K562 (cell line): ENCODE results near the gene SNX27. TPM values are rescaled to one million over a fixed set of nuclear protein-coding genes. Genes with fewer than 3 reads are reported as not detected.

Experiments
- ATAC-seq: fragments of 200-7000 bp; cut with Tn5 transposase; 3 replicates; pipeline ENCODE4 v1.9.1; 2020; ENCODE audit warnings: moderate library complexity
- BruUV-seq: library from RNA; stranded (reverse); fragments of 400-500 nt; replicated peaks from 2 replicates; lab custom pipeline; 2021; lab: Mats Ljungman, UMichigan
- CTCF ChIA-PET: fragments of 300-600 bp; formaldehyde crosslinking; extraction: SDS; loops from one replicate; lab custom pipeline; 2021; ENCODE audit warnings: low intra/inter-chr PET ratio; lab: Yijun Ruan, JAX
- POLR2A ChIA-PET: fragments of 300-600, 350-650 bp; sonication (Branson Sonifier 250); formaldehyde crosslinking; extraction: SDS; loops from one replicate; lab custom pipeline; 2021; ENCODE audit warnings: antibody characterized with exemption, inconsistent platforms; lab: Yijun Ruan, JAX
- DNase-seq, 4 experiments: peaks; one replicate each; pipeline versions ENCODE4 v3.0.0 to v3.0.0-alpha.2; 2011 to 2018; ENCODE audit warnings: low spot score in 3 of 4, mixed read lengths in 3 of 4; ENCODE audit errors: extremely low read depth in 1 of 4
- FAIRE-seq: peaks from 2 replicates; lab custom pipeline; 2011; peaks lifted over from hg19 to GRCh38; lab: Jason Lieb, UNC
- H2AFZ ChIP-seq: 2 replicates; pipeline ENCODE4 v1.6.0; 2011; ENCODE audit warnings: low read depth, low read length, control low read depth, inconsistent platforms
- H3K27ac ChIP-seq: fragments of 200-600 bp; 3 replicates; pipeline ENCODE4 v1.8.0; 2011; ENCODE audit warnings: low read depth, mild to moderate bottlenecking, control low read depth, inconsistent platforms, low read length, moderate library complexity, mixed read lengths; ENCODE audit errors: extremely low read depth
- H3K27me3 ChIP-seq, 2 experiments: fragments of 300-600 bp in 1 of 2; 2 replicates in 1 of 2; 3 replicates in 1 of 2; pipeline versions ENCODE4 v1.6.0 to v1.8.0; 2011; ENCODE audit warnings: inconsistent platforms in 2 of 2, low read length in 2 of 2, mild to moderate bottlenecking in 1 of 2, mixed read lengths in 1 of 2, moderate library complexity in 1 of 2; ENCODE audit not compliant: control insufficient read depth in 2 of 2, insufficient read depth in 2 of 2
- H3K36me3 ChIP-seq: fragments of 300-600 bp; 3 replicates; pipeline ENCODE4 v1.8.0; 2011; ENCODE audit warnings: mild to moderate bottlenecking, low read length, inconsistent platforms; ENCODE audit not compliant: control insufficient read depth, insufficient read depth
- H3K4me1 ChIP-seq, 2 experiments: fragments of 200-600 bp in 1 of 2; replicated peaks in 1 of 2; 2 replicates in 1 of 2; 3 replicates in 1 of 2; pipeline versions ENCODE4 v1.5.1 to v1.8.0; 2011; ENCODE audit warnings: inconsistent platforms in 2 of 2, low read length in 2 of 2, mild to moderate bottlenecking in 1 of 2, mixed read lengths in 1 of 2, moderate library complexity in 1 of 2; ENCODE audit not compliant: control insufficient read depth in 2 of 2, insufficient read depth in 2 of 2
- H3K4me2 ChIP-seq: 2 replicates; pipeline ENCODE4 v1.6.1; 2011; ENCODE audit warnings: low read length, control low read depth, inconsistent platforms, mixed read lengths; ENCODE audit not compliant: insufficient read depth
- H3K4me3 ChIP-seq: fragments of 200-600 bp; sonication (generic), shearing (Covaris generic); 2 replicates; pipeline ENCODE4 v1.5.1; 2016; ENCODE audit warnings: control low read depth, inconsistent platforms
- H3K79me2 ChIP-seq: fragments of 200-600 bp; 3 replicates; pipeline ENCODE4 v1.8.0; 2011; ENCODE audit warnings: low read length, inconsistent platforms; ENCODE audit not compliant: control insufficient read depth, insufficient read depth
- H3K9ac ChIP-seq, 2 experiments: 2 replicates each; pipeline versions ENCODE4 v1.6.0 to v1.6.1; 2011; ENCODE audit warnings: low read depth in 2 of 2, low read length in 2 of 2, control low read depth in 1 of 2, inconsistent platforms in 1 of 2, mild to moderate bottlenecking in 1 of 2, mixed read lengths in 1 of 2; ENCODE audit not compliant: insufficient read depth in 1 of 2
- H3K9me1 ChIP-seq: one replicate; pipeline ENCODE4 v1.6.0; 2011; ENCODE audit warnings: inconsistent platforms, mild to moderate bottlenecking, low read length, moderate library complexity; ENCODE audit not compliant: control insufficient read depth, insufficient read depth
- H3K9me3 ChIP-seq: replicated peaks from 2 replicates; pipeline ENCODE4 v1.5.1; 2011; ENCODE audit warnings: low read depth, low read length, inconsistent platforms; ENCODE audit not compliant: control insufficient read depth, insufficient read depth
- H4K20me1 ChIP-seq: replicated peaks from 2 replicates; pipeline ENCODE4 v1.6.1; 2011; ENCODE audit warnings: low read length, inconsistent platforms, mixed read lengths; ENCODE audit not compliant: control insufficient read depth, insufficient read depth
- CBFA2T3 ChIP-seq: fragments of 450-650 bp; IDR thresholded peaks from 2 replicates; pipeline ENCODE4 v1.6.1; 2017
- NR2C1 ChIP-seq, 2 experiments: fragments of 450-650 bp; IDR thresholded peaks; 2 replicates each; pipeline ENCODE4 v1.6.1; 2017; ENCODE audit warnings: mild to moderate bottlenecking in 2 of 2, antibody characterized with exemption in 1 of 2, inconsistent platforms in 1 of 2, missing compliant biosample characterization in 1 of 2, missing genetic modification characterization in 1 of 2
- SRSF3 ChIP-seq: fragments of 200-400 bp; formaldehyde crosslinking; IDR thresholded peaks from 2 replicates; pipeline ENCODE4 v1.6.1; 2016; ENCODE audit warnings: mild to moderate bottlenecking, low read length, moderate library complexity; ENCODE audit not compliant: insufficient read depth
- TAL1 ChIP-seq: fragments of 450-650 bp; IDR thresholded peaks from 2 replicates; pipeline ENCODE4 v1.6.1; 2016; ENCODE audit warnings: mild to moderate bottlenecking
- TARDBP ChIP-seq: fragments of 450-650 bp; IDR thresholded peaks from 2 replicates; pipeline ENCODE4 v1.6.1; 2016
- ZBTB7A ChIP-seq: IDR thresholded peaks from 2 replicates; pipeline ENCODE4 v1.6.1; 2011; ENCODE audit warnings: low read depth, mild to moderate bottlenecking, low read length, moderate library complexity, borderline replicate concordance; ENCODE audit not compliant: control insufficient read depth
- ZNF121 ChIP-seq: sonication (generic); formaldehyde crosslinking; conservative IDR thresholded peaks from 2 replicates; pipeline ENCODE4 v1.8.0; 2022; ENCODE audit warnings: missing genetic modification reagents
- WGBS: fragments of 100-300 bp; shearing (Covaris generic); methylation state at CpG from one replicate; pipeline ENCODE4 v1.1.6; 2016; ENCODE audit warnings: low coverage, mixed read lengths; ENCODE audit not compliant: insufficient coverage; ENCODE audit errors: missing lambda C conversion rate; 5-methylcytosine and 5-hydroxymethylcytosine counted together
- in situ Hi-C: fragments of 300-500 bp; cut with MboI; formaldehyde crosslinking; loops from 4 replicates; pipeline ENCODE4 v1.15.0; 2018; ENCODE audit warnings: inconsistent platforms, mixed read lengths
- intact Hi-C: fragments of 100-400 bp; cut with micrococcal nuclease; formaldehyde crosslinking; loops from 2 replicates; pipeline ENCODE4 v1.14.2; 2022
- polyA plus RNA-seq, 8 experiments: library from polyadenylated mRNA; depleted of rRNA in 4 of 8; stranded (reverse) in 5 of 8; unstranded in 3 of 8; fragments of >200 nt; fragmentation: Nextera tagmentation in 2 of 8; fragmentation: Illumina TruSeq in 1 of 8; extraction: Ambion mirVana in 2 of 8; extraction: Trizol in 1 of 8; gene quantifications; 2 replicates each; pipeline versions ENCODE4 v1.2.1 to v1.2.3, GENCODE V29; 2011 to 2014; ENCODE audit warnings: inconsistent platforms in 1 of 8, missing spikeins in 1 of 8
- total RNA-seq, 7 experiments: library from RNA; depleted of rRNA in 6 of 7; stranded (reverse); fragments of >200 nt in 6 of 7; fragmentation: Illumina TruSeq in 2 of 7; extraction: Trizol in 2 of 7; gene quantifications; 2 replicates each; pipeline versions ENCODE4 v1.2.1 to v1.2.3, GENCODE V29; 2011 to 2021; ENCODE audit warnings: low replicate concordance in 1 of 7
- TF ChIP-seq, protein P1 (sequence below): fragments of 450-650 bp; conservative IDR thresholded peaks from 2 replicates; pipeline ENCODE4 v1.6.1; 2016; ENCODE audit warnings: missing genetic modification characterization, low read depth, mild to moderate bottlenecking, missing compliant biosample characterization, moderate library complexity
- TF ChIP-seq, protein P2 (sequence below), 2 experiments: fragments of 450-650 bp; IDR thresholded peaks; 2 replicates each; pipeline ENCODE4 v1.6.1; 2016; ENCODE audit warnings: mild to moderate bottlenecking in 2 of 2, borderline replicate concordance in 1 of 2, low read depth in 1 of 2, moderate library complexity in 1 of 2
- TF ChIP-seq, protein P3 (sequence below): fragments of 250-450 bp; sonication (Bioruptor Pico); IDR thresholded peaks from 2 replicates; pipeline ENCODE4 v1.5.0; 2020; ENCODE audit warnings: mild to moderate bottlenecking, borderline replicate concordance

Gene SNX27
- total and polyA plus RNA-seq, 9 of the 15 experiments (the other 6 are each of a cell fraction or from before 2014, with no cell fraction given), result 4.5 to 18.7 (median 10.1) TPM

DNA sequence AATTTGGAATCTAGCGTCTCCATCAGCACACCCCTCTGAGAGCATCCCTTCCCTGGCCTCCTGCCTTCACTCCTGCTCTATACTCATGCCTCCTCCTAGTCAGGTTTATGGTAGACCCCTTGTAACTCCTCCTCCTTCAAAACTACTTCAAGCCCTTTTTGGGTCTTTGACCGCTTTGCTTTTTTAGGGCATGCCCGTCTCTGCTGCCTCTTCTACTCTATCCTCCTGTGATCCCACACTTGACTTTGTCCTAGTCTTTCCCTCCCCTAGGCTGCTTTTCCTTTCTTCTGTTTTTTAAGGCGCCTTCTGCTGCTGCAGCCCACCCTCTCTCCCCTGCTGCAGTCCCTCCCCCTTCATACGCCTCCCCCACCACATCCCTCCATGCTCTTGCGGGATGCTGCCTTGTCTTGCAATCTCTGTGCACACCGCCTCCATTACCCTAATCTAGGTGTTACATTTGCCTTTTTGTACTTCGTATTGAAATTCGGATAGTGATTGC lies 1.5 kb downstream of the SNX27 start:
- ATAC-seq, result no peak
- peaks cover 25% of the 10 kb centered on the region for H3K79me2 ChIP-seq
- intact Hi-C loops, result no loop called here
- TF ChIP-seq ZNF121 (CRISPR knock-in tag) (no peak), CBFA2T3 (peak; percentile 73), TAL1 (peak; percentile 28; the same call in 1 of the 2 replicates), SRSF3 (no peak), NR2C1 (IDR thresholded peaks at IDR 0.05) (no peak), NR2C1 (tag; IDR thresholded peaks at IDR 0.05) (no peak), ZBTB7A (peak; percentile 52; the same call in 1 of the 2 replicates), TARDBP (no peak)
- TF ChIP-seq, protein P1, sequence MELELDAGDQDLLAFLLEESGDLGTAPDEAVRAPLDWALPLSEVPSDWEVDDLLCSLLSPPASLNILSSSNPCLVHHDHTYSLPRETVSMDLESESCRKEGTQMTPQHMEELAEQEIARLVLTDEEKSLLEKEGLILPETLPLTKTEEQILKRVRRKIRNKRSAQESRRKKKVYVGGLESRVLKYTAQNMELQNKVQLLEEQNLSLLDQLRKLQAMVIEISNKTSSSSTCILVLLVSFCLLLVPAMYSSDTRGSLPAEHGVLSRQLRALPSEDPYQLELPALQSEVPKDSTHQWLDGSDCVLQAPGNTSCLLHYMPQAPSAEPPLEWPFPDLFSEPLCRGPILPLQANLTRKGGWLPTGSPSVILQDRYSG, result no peak
- TF ChIP-seq, protein P2, sequence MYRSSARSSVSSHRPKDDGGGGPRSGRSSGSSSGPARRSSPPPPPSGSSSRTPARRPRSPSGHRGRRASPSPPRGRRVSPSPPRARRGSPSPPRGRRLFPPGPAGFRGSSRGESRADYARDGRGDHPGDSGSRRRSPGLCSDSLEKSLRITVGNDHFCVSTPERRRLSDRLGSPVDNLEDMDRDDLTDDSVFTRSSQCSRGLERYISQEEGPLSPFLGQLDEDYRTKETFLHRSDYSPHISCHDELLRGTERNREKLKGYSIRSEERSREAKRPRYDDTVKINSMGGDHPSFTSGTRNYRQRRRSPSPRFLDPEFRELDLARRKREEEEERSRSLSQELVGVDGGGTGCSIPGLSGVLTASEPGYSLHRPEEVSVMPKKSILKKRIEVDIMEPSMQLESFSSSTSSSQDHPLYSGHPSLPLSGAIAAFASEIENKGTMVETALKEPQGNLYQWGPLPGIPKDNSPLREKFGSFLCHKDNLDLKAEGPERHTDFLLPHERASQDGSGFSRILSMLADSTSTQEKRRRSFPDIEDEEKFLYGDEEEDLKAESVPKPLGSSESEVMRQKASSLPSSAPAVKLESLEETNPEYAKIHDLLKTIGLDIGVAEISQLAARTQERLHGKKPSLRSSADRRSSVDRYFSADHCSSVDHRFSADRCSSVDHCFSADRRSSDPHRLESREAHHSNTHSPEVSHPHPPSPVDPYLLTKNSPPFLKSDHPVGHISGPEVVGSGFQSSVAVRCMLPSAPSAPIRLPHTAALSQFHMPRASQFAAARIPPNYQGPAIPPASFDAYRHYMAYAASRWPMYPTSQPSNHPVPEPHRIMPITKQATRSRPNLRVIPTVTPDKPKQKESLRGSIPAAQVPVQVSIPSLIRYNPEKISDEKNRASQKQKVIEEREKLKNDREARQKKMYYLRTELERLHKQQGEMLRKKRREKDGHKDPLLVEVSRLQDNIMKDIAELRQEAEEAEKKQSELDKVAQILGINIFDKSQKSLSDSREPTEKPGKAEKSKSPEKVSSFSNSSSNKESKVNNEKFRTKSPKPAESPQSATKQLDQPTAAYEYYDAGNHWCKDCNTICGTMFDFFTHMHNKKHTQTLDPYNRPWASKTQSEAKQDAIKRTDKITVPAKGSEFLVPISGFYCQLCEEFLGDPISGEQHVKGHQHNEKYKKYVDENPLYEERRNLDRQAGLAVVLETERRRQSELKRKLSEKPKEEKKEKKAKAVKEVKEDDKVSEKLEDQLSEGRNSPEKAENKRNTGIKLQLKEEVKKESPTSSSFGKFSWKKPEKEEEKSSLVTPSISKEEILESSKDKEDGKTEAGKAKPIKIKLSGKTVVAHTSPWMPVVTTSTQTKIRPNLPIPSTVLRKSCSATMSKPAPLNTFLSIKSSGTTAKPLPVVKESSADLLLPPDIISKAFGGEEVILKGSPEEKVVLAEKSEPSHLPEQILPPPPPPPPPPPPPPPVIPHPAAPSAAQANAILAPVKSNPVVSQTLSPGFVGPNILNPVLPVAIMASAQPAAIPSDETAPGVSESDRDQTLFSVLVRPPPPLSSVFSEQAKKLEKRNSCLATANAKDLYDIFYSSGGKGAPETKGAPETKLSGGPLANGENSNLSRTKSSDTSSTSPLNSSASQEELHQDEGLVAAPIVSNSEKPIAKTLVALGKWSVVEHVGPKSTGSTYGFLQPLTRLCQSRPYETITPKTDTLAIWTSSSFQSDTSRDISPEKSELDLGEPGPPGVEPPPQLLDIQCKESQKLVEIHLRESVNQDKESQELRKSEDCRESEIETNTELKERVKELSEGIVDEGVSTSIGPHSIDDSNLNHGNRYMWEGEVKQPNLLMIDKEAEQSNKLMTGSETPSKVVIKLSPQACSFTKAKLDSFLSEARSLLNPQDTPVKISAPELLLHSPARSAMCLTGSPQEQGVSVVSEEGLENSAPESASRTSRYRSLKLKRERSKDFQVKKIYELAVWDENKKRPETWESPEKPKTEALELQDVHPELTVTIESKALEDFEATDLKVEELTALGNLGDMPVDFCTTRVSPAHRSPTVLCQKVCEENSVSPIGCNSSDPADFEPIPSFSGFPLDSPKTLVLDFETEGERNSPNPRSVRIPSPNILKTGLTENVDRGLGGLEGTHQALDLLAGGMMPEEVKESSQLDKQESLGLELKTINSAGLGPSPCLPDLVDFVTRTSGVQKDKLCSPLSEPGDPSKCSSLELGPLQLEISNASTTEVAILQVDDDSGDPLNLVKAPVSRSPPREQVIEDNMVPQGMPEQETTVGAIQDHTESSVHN (IDR thresholded peaks at IDR 0.05; ENCODE audit: borderline replicate concordance in 1 of 2, low read depth in 1 of 2), result no peak
- TF ChIP-seq, protein P3, sequence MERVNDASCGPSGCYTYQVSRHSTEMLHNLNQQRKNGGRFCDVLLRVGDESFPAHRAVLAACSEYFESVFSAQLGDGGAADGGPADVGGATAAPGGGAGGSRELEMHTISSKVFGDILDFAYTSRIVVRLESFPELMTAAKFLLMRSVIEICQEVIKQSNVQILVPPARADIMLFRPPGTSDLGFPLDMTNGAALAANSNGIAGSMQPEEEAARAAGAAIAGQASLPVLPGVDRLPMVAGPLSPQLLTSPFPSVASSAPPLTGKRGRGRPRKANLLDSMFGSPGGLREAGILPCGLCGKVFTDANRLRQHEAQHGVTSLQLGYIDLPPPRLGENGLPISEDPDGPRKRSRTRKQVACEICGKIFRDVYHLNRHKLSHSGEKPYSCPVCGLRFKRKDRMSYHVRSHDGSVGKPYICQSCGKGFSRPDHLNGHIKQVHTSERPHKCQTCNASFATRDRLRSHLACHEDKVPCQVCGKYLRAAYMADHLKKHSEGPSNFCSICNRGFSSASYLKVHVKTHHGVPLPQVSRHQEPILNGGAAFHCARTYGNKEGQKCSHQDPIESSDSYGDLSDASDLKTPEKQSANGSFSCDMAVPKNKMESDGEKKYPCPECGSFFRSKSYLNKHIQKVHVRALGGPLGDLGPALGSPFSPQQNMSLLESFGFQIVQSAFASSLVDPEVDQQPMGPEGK (CRISPR knock-in tag), result no peak

More for the DNA sequence above, 1.5 kb downstream of the SNX27 start:
- DNase-seq (peak in 1 of 4 experiments; percentile 36), FAIRE-seq (no peak)
- H4K20me1 ChIP-seq, result peaks cover 7% of the 10 kb centered on the region; the same call in 1 of the 2 replicates
- POLR2A ChIA-PET, result no interaction called here
- peaks cover 16 to 22% of the 10 kb centered on the region in 2 experiments; a peak in 4 of 5 replicates for H3K4me1 ChIP-seq
- in situ Hi-C loops, result no loop called here
- no peaks in the 10 kb centered on the region for H3K9me1 ChIP-seq
- H3K9me3 ChIP-seq, result no peaks in the 10 kb centered on the region
- CTCF ChIA-PET, result no interaction called here
- H3K4me2 ChIP-seq, result peak overlapping the region; percentile 91
- peaks cover 5% of the 10 kb centered on the region; the same call in 1 of the 3 replicates for H3K36me3 ChIP-seq
- H2AFZ ChIP-seq, result no peak overlapping the region
- no peaks in the 10 kb centered on the region for H3K27me3 ChIP-seq
- peak overlapping the region; percentile 82 to 94; a peak in 2 of 4 replicates for H3K9ac ChIP-seq
- BruUV-seq, result no TSS peak
- peak overlapping the region; percentile 98 for H3K4me3 ChIP-seq
- no peak overlapping the region; the same call in 2 of the 3 replicates for H3K27ac ChIP-seq
- WGBS, result 27% methylated on average over 9 of the region's 9 CpGs
